Measurements from ENCODE around the gene MMP26. TPM values are rescaled to one million over a fixed set of nuclear protein-coding genes. Genes with fewer than 3 reads are reported as not detected.

MMP26 gene
- total RNA-seq, 1 donor from 2014 or later = not detected

DNA sequence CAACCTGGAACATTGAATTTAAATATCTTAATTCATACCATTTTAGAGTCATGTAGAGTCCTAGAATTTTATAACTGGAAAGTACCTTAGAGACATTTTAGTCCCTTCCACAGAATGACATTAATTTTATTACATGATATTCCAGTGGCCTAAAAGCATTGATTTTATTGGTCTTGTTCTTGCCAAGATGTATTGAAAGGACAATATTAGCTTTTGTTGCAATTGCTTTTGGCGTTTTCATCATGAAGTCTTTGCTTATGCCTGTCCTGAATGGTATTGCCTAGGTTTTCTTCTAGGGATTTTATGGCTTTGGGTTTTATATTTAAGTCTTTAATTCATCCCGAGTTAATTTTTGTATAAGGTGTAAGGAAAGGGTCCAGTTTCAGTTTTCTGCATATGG is 36.2 kb downstream of the MMP26 start:
- Histone ChIP-seq H3K4me3 (no peak overlapping the region), H3K27ac (replicated peaks) (no peak overlapping the region), H3K9me3 (replicated peaks) (no peaks in the 10 kb centered on the region), H3K27me3 (ENCODE audit: low read depth) (no peaks in the 10 kb centered on the region), H3K4me1 (no peaks in the 10 kb centered on the region), H3K36me3 (no peaks in the 10 kb centered on the region)
- no peak for DNase-seq
- no peak for TF ChIP-seq CTCF (IDR thresholded peaks at IDR 0.05; ENCODE audit: borderline replicate concordance)
- intact Hi-C loops (cut with micrococcal nuclease) = no loop called here

DNA sequence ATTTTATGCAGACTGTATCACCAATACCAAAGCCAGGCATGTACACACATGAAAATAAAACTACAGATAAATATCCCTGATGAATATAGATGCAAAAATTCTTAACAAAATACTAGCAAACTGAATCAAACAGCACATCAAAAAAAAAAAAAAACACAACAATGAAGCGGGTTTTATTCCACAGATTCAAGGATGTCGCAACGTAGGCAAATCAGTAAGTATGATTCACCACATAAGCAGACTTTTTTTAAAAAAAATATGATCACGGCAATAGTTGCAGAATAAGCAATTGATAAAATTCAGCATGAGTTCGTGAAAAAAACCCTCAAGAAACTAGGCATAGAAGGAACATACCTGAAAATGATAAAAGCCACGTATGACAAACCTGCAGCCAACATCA is 43.9 kb downstream of the MMP26 start:
- peaks cover 4% of the 10 kb centered on the region for H3K4me1 ChIP-seq
- DNase-seq = no peak
- no peak overlapping the region for H3K27ac ChIP-seq (replicated peaks)
- intact Hi-C loops (cut with micrococcal nuclease) = no loop called here
- H3K27me3 ChIP-seq (ENCODE audit: low read depth) = no peaks in the 10 kb centered on the region
- H3K9me3 ChIP-seq (replicated peaks) = no peaks in the 10 kb centered on the region
- H3K36me3 ChIP-seq = no peaks in the 10 kb centered on the region
- H3K4me3 ChIP-seq = no peak overlapping the region
- no peak for TF ChIP-seq CTCF (IDR thresholded peaks at IDR 0.05; ENCODE audit: borderline replicate concordance)

DNA sequence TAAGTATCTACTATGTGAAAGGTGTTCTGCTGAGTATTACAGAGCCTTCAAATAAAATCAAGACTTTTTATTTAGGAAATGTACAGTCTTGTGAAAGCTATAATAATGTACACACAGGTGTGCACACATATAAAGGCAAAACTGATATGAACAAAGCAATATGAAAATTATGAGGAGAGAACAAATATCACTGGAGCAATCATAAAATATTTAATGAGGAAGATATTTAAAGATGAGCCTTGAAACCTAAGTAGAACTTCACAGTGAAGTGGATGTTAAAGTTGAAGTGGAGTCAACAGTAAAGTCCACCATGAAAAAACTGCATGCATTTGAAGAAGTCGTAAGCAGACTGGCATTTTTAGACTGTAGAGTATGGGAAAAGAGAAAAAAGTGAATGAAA is 46.6 kb downstream of the MMP26 start:
- intact Hi-C loops (cut with micrococcal nuclease) = no loop called here
- H3K36me3 ChIP-seq = no peaks in the 10 kb centered on the region
- H3K27ac ChIP-seq (replicated peaks) = no peak overlapping the region
- no peak overlapping the region for H3K4me3 ChIP-seq
- no peaks in the 10 kb centered on the region for H3K27me3 ChIP-seq (ENCODE audit: low read depth)
- no peaks in the 10 kb centered on the region for H3K9me3 ChIP-seq (replicated peaks)
- DNase-seq = no peak
- peaks cover 4% of the 10 kb centered on the region for H3K4me1 ChIP-seq
- no peak for TF ChIP-seq CTCF (IDR thresholded peaks at IDR 0.05; ENCODE audit: borderline replicate concordance)

Other genes with a start within 250 kb of the MMP26 start
- gene OR52K1, start 222.1 kb upstream of the MMP26 start, total RNA-seq = not detected
- gene OR52M1, start 159.6 kb upstream of the MMP26 start, total RNA-seq = not detected
- not detected for gene OR52I2, start 123.0 kb upstream of the MMP26 start, total RNA-seq
- not detected for gene OR52I1, start 110.7 kb upstream of the MMP26 start, total RNA-seq
- gene TRIM68, start 96.6 kb upstream of the MMP26 start, total RNA-seq = 10.6 TPM
- gene OR51D1, start 67.3 kb upstream of the MMP26 start, total RNA-seq = not detected
- gene OR51E1, start 60.8 kb upstream of the MMP26 start, total RNA-seq = 1.3 TPM
- gene OR51E2, start 6.9 kb upstream of the MMP26 start, total RNA-seq = not detected
- gene OR51F1, start 65.2 kb downstream of the MMP26 start, total RNA-seq = not detected
- not detected for gene OR52R1, start 99.6 kb downstream of the MMP26 start, total RNA-seq
- gene OR51F2, start 116.5 kb downstream of the MMP26 start, total RNA-seq = not detected
- not detected for gene OR51S1, start 144.4 kb downstream of the MMP26 start, total RNA-seq
- gene OR51T1, start 177.1 kb downstream of the MMP26 start, total RNA-seq = not detected
- not detected for gene OR51A7, start 199.0 kb downstream of the MMP26 start, total RNA-seq
- gene OR51G2, start 214.6 kb downstream of the MMP26 start, total RNA-seq = not detected
- gene OR51G1, start 219.6 kb downstream of the MMP26 start, total RNA-seq = not detected
- gene OR51A4, start 242.8 kb downstream of the MMP26 start, total RNA-seq = not detected